OCI-LY7 (cell line): ENCODE measurements around the gene RAD51D.

Source experiments
- CTCF ChIP-seq: fragments of 200-600 bp; sonication (generic); conservative IDR thresholded peaks from 2 replicates; pipeline ENCODE4 v1.5.1; 2014; ENCODE audit warnings: mild to moderate bottlenecking, antibody characterized with exemption, low read length, moderate library complexity, mixed read lengths
- EZH2phosphoT487 ChIP-seq: fragments of 200-600 bp; sonication (generic); IDR thresholded peaks from 2 replicates; pipeline ENCODE4 v1.6.1; 2018; ENCODE audit warnings: low read depth, borderline replicate concordance, mild to moderate bottlenecking, mixed run types, antibody characterized with exemption, low read length, moderate library complexity, mixed read lengths

DNA sequence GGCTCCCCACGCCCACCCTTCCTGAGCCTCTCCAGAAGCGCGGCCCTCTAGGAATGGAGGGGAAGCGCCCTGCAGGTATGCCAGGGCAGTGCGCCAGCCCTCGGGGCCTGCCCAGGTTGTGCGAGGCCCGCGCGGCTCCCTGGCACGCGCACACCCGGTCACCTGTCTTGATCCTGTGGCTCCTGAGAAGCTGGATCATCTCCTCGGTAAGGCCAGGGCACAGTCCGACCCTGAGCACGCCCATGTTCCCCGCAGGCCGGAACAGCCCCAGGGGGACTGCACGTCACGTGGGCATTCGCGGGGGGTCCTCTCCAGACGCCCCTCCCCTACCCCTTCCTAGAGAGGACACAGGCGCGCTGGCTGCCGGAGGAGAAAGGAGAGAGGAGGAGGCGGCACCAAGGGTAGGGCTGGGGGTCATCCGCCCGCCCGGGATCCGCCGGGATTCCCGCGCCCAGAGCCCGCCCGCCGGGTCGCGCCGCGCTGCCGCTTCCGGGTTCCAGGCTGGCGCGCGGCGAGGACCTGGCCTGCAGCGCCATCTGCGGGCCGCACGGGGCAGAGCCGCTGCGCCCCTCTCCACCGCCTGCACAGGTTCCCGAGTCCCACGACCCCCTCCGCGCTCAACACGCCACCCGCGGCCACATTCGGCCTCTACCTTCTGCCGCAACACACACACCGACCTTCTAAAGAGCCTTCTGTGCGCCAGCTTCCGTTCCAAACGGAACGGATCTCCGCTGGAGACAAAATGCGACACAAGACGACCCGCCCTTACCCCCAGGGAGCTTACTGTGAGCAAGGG is at the start of gene RAD51D:
- TF ChIP-seq CTCF = peak; percentile 90
- no peak for TF ChIP-seq EZH2phosphoT487
